GM12891 (cell line): ENCODE measurements around the gene RBBP4.

Experiments
- POLR2A ChIP-seq: IDR thresholded peaks from 2 replicates; pipeline ENCODE4 v1.6.1; 2011; ENCODE audit warnings: low read depth, low read length, control low read depth
- POLR2AphosphoS5 ChIP-seq: IDR thresholded peaks from 2 replicates; pipeline ENCODE4 v1.6.1; 2011; ENCODE audit warnings: low read depth, low read length, control low read depth
- TAF1 ChIP-seq: IDR thresholded peaks from 2 replicates; pipeline ENCODE4 v1.6.1; 2011; ENCODE audit warnings: low read depth, low read length, control low read depth

DNA sequence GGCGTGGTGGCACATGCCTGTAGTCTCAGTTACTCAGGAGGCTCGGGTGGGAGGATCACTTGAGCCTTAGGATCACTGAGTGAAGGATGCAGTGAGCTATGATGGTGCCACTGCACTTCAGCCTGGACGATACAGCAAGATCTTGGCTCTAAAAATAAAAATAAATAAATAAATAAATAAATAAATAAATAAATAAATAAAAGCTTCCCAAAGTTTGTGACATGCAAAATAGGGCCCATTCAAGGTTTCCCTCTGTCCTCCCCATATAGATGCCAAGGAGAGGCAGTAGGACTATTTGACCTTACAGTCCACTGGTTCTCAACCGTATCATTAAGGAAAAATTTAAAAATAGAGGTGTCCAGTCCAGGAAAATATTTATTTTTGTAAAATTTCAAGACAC is 41.8 kb upstream of the RBBP4 start:
- TF ChIP-seq POLR2A (no peak), TAF1 (no peak), POLR2AphosphoS5 (no peak)
